ENCODE data around the gene ROBO3.

DNA sequence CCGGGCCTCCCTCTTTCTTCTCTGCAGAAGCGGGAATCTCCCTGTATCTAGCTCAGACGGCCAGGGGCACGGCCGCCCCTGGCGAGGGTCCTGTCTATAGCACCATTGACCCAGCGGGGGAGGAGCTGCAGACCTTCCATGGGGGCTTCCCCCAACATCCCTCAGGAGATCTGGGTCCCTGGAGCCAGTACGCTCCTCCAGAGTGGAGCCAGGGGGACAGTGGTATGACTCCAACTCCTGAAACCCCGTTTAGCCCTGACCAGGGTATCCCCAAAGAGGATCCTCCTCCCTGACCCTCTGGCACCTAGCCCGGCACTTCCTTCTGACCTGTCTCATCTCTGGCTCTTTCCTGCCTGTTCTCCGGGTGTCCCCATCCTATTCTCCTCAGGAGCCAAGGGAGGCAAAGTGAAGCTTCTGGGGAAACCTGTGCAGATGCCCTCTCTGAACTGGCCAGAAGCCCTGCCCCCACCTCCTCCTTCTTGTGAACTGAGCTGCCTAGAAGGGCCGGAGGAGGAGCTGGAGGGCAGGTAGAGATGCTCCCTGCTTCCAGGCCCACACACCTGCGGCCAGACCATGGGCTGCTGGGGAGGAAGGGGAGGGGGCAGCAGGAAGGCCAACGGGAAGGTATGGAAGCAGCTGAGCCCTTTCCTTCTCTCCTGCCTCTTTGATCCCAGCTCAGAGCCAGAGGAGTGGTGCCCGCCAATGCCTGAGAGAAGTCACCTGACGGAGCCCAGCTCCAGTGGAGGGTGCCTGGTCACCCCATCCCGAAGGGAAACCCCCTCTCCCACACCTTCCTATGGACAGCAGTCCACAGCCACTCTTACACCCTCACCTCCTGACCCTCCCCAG lies 12.9 kb downstream of the ROBO3 start:
- no peak for TF ChIP-seq POLR2A (IDR thresholded peaks at IDR 0.05)
- TF ChIP-seq, protein P1, sequence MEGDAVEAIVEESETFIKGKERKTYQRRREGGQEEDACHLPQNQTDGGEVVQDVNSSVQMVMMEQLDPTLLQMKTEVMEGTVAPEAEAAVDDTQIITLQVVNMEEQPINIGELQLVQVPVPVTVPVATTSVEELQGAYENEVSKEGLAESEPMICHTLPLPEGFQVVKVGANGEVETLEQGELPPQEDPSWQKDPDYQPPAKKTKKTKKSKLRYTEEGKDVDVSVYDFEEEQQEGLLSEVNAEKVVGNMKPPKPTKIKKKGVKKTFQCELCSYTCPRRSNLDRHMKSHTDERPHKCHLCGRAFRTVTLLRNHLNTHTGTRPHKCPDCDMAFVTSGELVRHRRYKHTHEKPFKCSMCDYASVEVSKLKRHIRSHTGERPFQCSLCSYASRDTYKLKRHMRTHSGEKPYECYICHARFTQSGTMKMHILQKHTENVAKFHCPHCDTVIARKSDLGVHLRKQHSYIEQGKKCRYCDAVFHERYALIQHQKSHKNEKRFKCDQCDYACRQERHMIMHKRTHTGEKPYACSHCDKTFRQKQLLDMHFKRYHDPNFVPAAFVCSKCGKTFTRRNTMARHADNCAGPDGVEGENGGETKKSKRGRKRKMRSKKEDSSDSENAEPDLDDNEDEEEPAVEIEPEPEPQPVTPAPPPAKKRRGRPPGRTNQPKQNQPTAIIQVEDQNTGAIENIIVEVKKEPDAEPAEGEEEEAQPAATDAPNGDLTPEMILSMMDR (IDR thresholded peaks at IDR 0.05) = no peak

Data from lower leg skin (tissue), 3 donors.